Aorta (tissue), 5 donors: Measurements from ENCODE around the gene HS3ST6. TPM values are rescaled to one million over a fixed set of nuclear protein-coding genes. Genes with fewer than 3 reads are reported as not detected.

Experiments
- ATAC-seq: fragments of 200-7000 bp; cut with Tn5 transposase; one replicate; pipeline ENCODE4 v1.9.1; 2022; ENCODE audit warnings: moderate library complexity; ENCODE audit not compliant: low FRiP score
- DNase-seq, 2 donors: peaks; one replicate each; pipeline ENCODE4 v3.0.0-alpha.2; 2020
- H3K27ac ChIP-seq, 2 donors: one replicate each; pipeline ENCODE4 v1.5.1; 2013; ENCODE audit warnings: low read length in 2 of 2, mild to moderate bottlenecking in 2 of 2, moderate library complexity in 2 of 2, control low read depth in 1 of 2, inconsistent platforms in 1 of 2, low read depth in 1 of 2
- H3K27me3 ChIP-seq, 2 donors: one replicate each; pipeline ENCODE4 v1.6.1; 2013; ENCODE audit warnings: control low read depth in 1 of 2, low read length in 1 of 2, mild to moderate bottlenecking in 1 of 2, moderate library complexity in 1 of 2; ENCODE audit not compliant: insufficient read depth in 2 of 2, control insufficient read depth in 1 of 2
- H3K36me3 ChIP-seq, 2 donors: one replicate each; pipeline ENCODE4 v1.6.1; 2013; ENCODE audit warnings: control low read depth in 1 of 2, low read length in 1 of 2, mild to moderate bottlenecking in 1 of 2; ENCODE audit not compliant: insufficient read depth in 2 of 2, control insufficient read depth in 1 of 2
- H3K4me1 ChIP-seq, 2 donors: one replicate each; pipeline ENCODE4 v1.6.1; 2013; ENCODE audit warnings: low read length in 2 of 2, control low read depth in 1 of 2, mild to moderate bottlenecking in 1 of 2, moderate library complexity in 1 of 2; ENCODE audit not compliant: insufficient read depth in 2 of 2, control insufficient read depth in 1 of 2
- H3K4me3 ChIP-seq, 2 donors: one replicate each; pipeline ENCODE4 v1.5.1; 2013; ENCODE audit warnings: low read length in 2 of 2, control low read depth in 1 of 2, mild to moderate bottlenecking in 1 of 2
- H3K9me3 ChIP-seq: one replicate; pipeline ENCODE4 v1.6.1; 2013; ENCODE audit warnings: mild to moderate bottlenecking, low read length; ENCODE audit not compliant: control insufficient read depth
- whole genome bisulfite sequencing, 2 donors: extraction: QIAGEN DNeasy Blood & Tissue Kit; methylation state at CpG; one replicate each; pipeline ENCODE4 v1.1.7; 2013; 5-methylcytosine and 5-hydroxymethylcytosine counted together
- intact Hi-C, 2 donors: fragments of 100-400 bp; cut with DNase I; formaldehyde crosslinking; loops; one replicate each; pipeline versions ENCODE4 v1.14.2 to v1.15.0; 2022
- polyA plus RNA-seq, 2 donors: library from polyadenylated mRNA; stranded (reverse); fragments of 200-250 nt; gene quantifications; one replicate each; pipeline ENCODE4 v1.2.3, GENCODE V29; 2013
- total RNA-seq, 2 donors: library from RNA; stranded (reverse); fragmentation: NEBNext Ultra II Directional; extraction: Animal tissue kit (Norgen Biotek cat#: 25700); gene quantifications; one replicate each; pipeline ENCODE4 v1.2.1, GENCODE V29; 2021
- donor health status: healthy with polysubstance abuse.
- donor health status: Bipolar disorder and iron deficiency.
- donor health status: DM: no; HTN: no; CAD: no.
- donor health status: DM: no; HTN: no; CAD: no.
- donor health status: DM: yes; HTN: yes; CAD: no.

HS3ST6 gene
- total and polyA plus RNA-seq, 4 donors: 1.1 TPM; not detected in 3

GRCh38 chr16:1949507-1949906 lies 31.3 kb upstream of the HS3ST6 start:
- Histone ChIP-seq H3K36me3 (no peaks in the 10 kb centered on the region), H3K4me1 (no peaks in the 10 kb centered on the region), H3K27me3 (no peaks in the 10 kb centered on the region), H3K27ac (no peak overlapping the region), H3K9me3 (no peaks in the 10 kb centered on the region), H3K4me3 (no peak overlapping the region)
- DNase-seq: no peak
- WGBS, 2 donors: 88 to 90% methylated on average over 11 of the region's 11 CpGs
- ATAC-seq: no peak
- intact Hi-C loops: no loop called here

GRCh38 chr16:1947369-1947670 lies 29.1 kb upstream of the HS3ST6 start:
- no peak overlapping the region for H3K4me3 ChIP-seq
- ATAC-seq: no peak
- DNase-seq: peak in 1 of 2 donors; percentile 37
- H3K36me3 ChIP-seq: no peaks in the 10 kb centered on the region
- intact Hi-C loops: no loop called here
- H3K27ac ChIP-seq: no peak overlapping the region
- no peaks in the 10 kb centered on the region for H3K9me3 ChIP-seq
- 87 to 90% methylated on average over 9 of the region's 9 CpGs for WGBS, 2 donors
- no peaks in the 10 kb centered on the region for H3K27me3 ChIP-seq
- H3K4me1 ChIP-seq: no peaks in the 10 kb centered on the region

- Histone ChIP-seq H3K36me3 (no peaks in the 10 kb centered on the region), H3K27ac (no peak overlapping the region), H3K9me3 (no peaks in the 10 kb centered on the region), H3K27me3 (no peaks in the 10 kb centered on the region), H3K4me1 (no peaks in the 10 kb centered on the region), H3K4me3 (no peak overlapping the region)
- no peak for ATAC-seq
- intact Hi-C loops: no loop called here
- 88 to 89% methylated on average over 38 of the region's 38 CpGs for WGBS, 2 donors
- peak in 1 of 2 donors; percentile 73 for DNase-seq
Measured at GRCh38 chr16:1946495-1947368, 28.5 kb upstream of the HS3ST6 start.

- no peaks in the 10 kb centered on the region for H3K9me3 ChIP-seq
- no peaks in the 10 kb centered on the region for H3K27me3 ChIP-seq
- intact Hi-C loops: no loop called here
- no peaks in the 10 kb centered on the region for H3K4me1 ChIP-seq
- 85 to 87% methylated on average over 19 of the region's 19 CpGs for WGBS, 2 donors
- H3K4me3 ChIP-seq: no peak overlapping the region
- DNase-seq (peak in 1 of 2 donors; percentile 58), ATAC-seq (no peak)
- no peak overlapping the region for H3K27ac ChIP-seq
- H3K36me3 ChIP-seq: no peaks in the 10 kb centered on the region
Measured at GRCh38 chr16:1945559-1946391, 27.6 kb upstream of the HS3ST6 start.

- Histone ChIP-seq H3K27ac (no peak overlapping the region), H3K27me3 (no peaks in the 10 kb centered on the region), H3K4me1 (no peaks in the 10 kb centered on the region), H3K4me3 (no peak overlapping the region), H3K9me3 (no peaks in the 10 kb centered on the region), H3K36me3 (no peaks in the 10 kb centered on the region)
- DNase-seq: peak in 1 of 2 donors; percentile 60
- intact Hi-C loops: no loop called here
- WGBS, 2 donors: 93% methylated on average over 20 to 21 of the region's 21 CpGs
- no peak for ATAC-seq
Measured at GRCh38 chr16:1944612-1945199, 26.5 kb upstream of the HS3ST6 start.

- Histone ChIP-seq H3K4me1 (no peaks in the 10 kb centered on the region), H3K36me3 (peaks cover 0 to 4% of the 10 kb centered on the region in 2 donors), H3K27ac (peak within 1 kb of the TSS in 1 of 2 donors; percentile 6), H3K27me3 (no peaks in the 10 kb centered on the region), H3K9me3 (no peaks in the 10 kb centered on the region), H3K4me3 (peak within 1 kb of the TSS; percentile 28 to 64)
- WGBS, 2 donors: 0 to 2% methylated on average over 73 to 77 of the region's 77 CpGs
- peak; percentile 100 for DNase-seq
- intact Hi-C loops: no loop called here
- peak; percentile 97 for ATAC-seq
Measured at GRCh38 chr16:1942810-1943726, 24.9 kb upstream of the HS3ST6 start, which contains the start of gene MSRB1. TSS of gene MSRB1 (minus strand) at chr16:1943199. CDS start at chr16:1943156, 43 bp downstream.

- H3K27me3 ChIP-seq: no peaks in the 10 kb centered on the region
- H3K36me3 ChIP-seq: peaks cover 0 to 4% of the 10 kb centered on the region in 2 donors
- intact Hi-C loops: no loop called here
- WGBS, 2 donors: 7 to 8% methylated on average over 8 to 17 of the region's 17 CpGs
- H3K4me3 ChIP-seq: peak overlapping the region; percentile 7 to 64
- H3K27ac ChIP-seq: peak overlapping the region in 1 of 2 donors; percentile 6
- DNase-seq (peak in 1 of 2 donors; percentile 78), ATAC-seq (peak; percentile 31)
- no peaks in the 10 kb centered on the region for H3K9me3 ChIP-seq
- no peaks in the 10 kb centered on the region for H3K4me1 ChIP-seq
Measured at GRCh38 chr16:1942047-1942809, 24.0 kb upstream of the HS3ST6 start.
